ENCODE measurements around the gene CDK15. TPM values are rescaled to one million over a fixed set of nuclear protein-coding genes. Genes with fewer than 3 reads are reported as not detected.
"Not testable (repeated sequence)": the region's sequence is repeated elsewhere in the genome, so short reads cannot be mapped to it uniquely, and the experiment has no call there.

Gene CDK15
- polyA plus RNA-seq (2013, experiment 1 of 4), result 0.11 TPM
- polyA plus RNA-seq (2013, experiment 2 of 4), result 0.25 TPM
- polyA plus RNA-seq (2013, experiment 3 of 4), result 0.32 TPM
- polyA plus RNA-seq (2013, experiment 4 of 4), result 0.08 TPM

GRCh38 chr2:201806442-201807170 is at the start of gene CDK15:
Gene CDK15 (plus strand): TSS chr2:201806537. CDS start chr2:201806665, 128 bp downstream.
- Histone ChIP-seq H3K36me3 (ENCODE audit: control insufficient read depth, insufficient read depth, low read length) (no peaks in the 10 kb centered on the region), H3K4me3 (ENCODE audit: insufficient read depth, low read depth, low read length) (no peak within 1 kb of the TSS), H3K4me1 (ENCODE audit: control insufficient read depth, insufficient read depth, low read length) (peaks cover 12% of the 10 kb centered on the region), H3K27me3 (ENCODE audit: control insufficient read depth, insufficient read depth, low read length, poor library complexity, severe bottlenecking) (peaks cover 3% of the 10 kb centered on the region), H3K27ac (ENCODE audit: insufficient read depth, low read depth, low read length, poor library complexity, severe bottlenecking) (no peak within 1 kb of the TSS), H3K9me3 (ENCODE audit: control insufficient read depth, low read length) (no peaks in the 10 kb centered on the region)
- WGBS, 2 experiments, result 81 to 82% methylated on average over 8 to 10 of the region's 10 CpGs

DNA sequence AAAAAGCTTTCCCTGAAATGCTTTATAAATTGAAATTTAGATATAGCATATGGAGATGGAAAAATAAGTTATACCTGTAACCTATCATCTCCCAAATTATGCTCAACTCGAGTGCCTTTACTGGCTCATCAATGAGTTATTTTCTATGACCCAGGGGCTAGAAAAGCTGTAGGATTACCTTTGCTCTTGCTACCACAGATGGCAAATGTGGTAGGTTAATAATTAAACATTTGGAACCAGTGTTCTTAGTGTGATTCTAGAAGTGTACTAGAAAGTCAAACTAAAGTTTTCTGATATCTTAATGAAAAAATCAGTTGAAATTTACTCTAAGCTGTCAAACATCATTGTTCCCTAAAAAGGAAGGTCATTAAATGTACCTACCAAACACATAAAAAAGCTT is 48.1 kb upstream of the CDK15 start:
- WGBS, 2 experiments, result 0% methylated on average over 1 of the region's 1 CpG
- no peaks in the 10 kb centered on the region for H3K9me3 ChIP-seq (ENCODE audit: control insufficient read depth, low read length)
- H3K27me3 ChIP-seq (ENCODE audit: control insufficient read depth, insufficient read depth, low read length, poor library complexity, severe bottlenecking), result no peaks in the 10 kb centered on the region
- no peak overlapping the region for H3K27ac ChIP-seq (ENCODE audit: insufficient read depth, low read depth, low read length, poor library complexity, severe bottlenecking)
- H3K4me3 ChIP-seq (ENCODE audit: insufficient read depth, low read depth, low read length), result no peak overlapping the region
- peaks cover 12% of the 10 kb centered on the region for H3K36me3 ChIP-seq (ENCODE audit: control insufficient read depth, insufficient read depth, low read length)
- H3K4me1 ChIP-seq (ENCODE audit: control insufficient read depth, insufficient read depth, low read length), result no peaks in the 10 kb centered on the region

GRCh38 chr2:201758873-201759272 is 47.5 kb upstream of the CDK15 start:
- Histone ChIP-seq H3K27ac (ENCODE audit: insufficient read depth, low read depth, low read length, poor library complexity, severe bottlenecking) (no peak overlapping the region), H3K9me3 (ENCODE audit: control insufficient read depth, low read length) (no peaks in the 10 kb centered on the region), H3K4me1 (ENCODE audit: control insufficient read depth, insufficient read depth, low read length) (no peaks in the 10 kb centered on the region), H3K36me3 (ENCODE audit: control insufficient read depth, insufficient read depth, low read length) (peaks cover 12% of the 10 kb centered on the region), H3K4me3 (ENCODE audit: insufficient read depth, low read depth, low read length) (no peak overlapping the region), H3K27me3 (ENCODE audit: control insufficient read depth, insufficient read depth, low read length, poor library complexity, severe bottlenecking) (no peaks in the 10 kb centered on the region)
- WGBS, 2 experiments, result 96 to 100% methylated on average over 3 of the region's 3 CpGs

- Histone ChIP-seq H3K4me3 (ENCODE audit: insufficient read depth, low read depth, low read length) (no peak overlapping the region), H3K27ac (ENCODE audit: insufficient read depth, low read depth, low read length, poor library complexity, severe bottlenecking) (no peak overlapping the region), H3K36me3 (ENCODE audit: control insufficient read depth, insufficient read depth, low read length) (peaks cover 12% of the 10 kb centered on the region), H3K9me3 (ENCODE audit: control insufficient read depth, low read length) (no peaks in the 10 kb centered on the region), H3K27me3 (ENCODE audit: control insufficient read depth, insufficient read depth, low read length, poor library complexity, severe bottlenecking) (no peaks in the 10 kb centered on the region), H3K4me1 (ENCODE audit: control insufficient read depth, insufficient read depth, low read length) (no peaks in the 10 kb centered on the region)
- WGBS, 2 experiments, result 100% methylated on average over 1 of the region's 1 CpG
Observed at GRCh38 chr2:201759567-201759966, 46.8 kb upstream of the CDK15 start.

- no peaks in the 10 kb centered on the region for H3K27me3 ChIP-seq (ENCODE audit: control insufficient read depth, insufficient read depth, low read length, poor library complexity, severe bottlenecking)
- no peak overlapping the region for H3K4me3 ChIP-seq (ENCODE audit: insufficient read depth, low read depth, low read length)
- H3K27ac ChIP-seq (ENCODE audit: insufficient read depth, low read depth, low read length, poor library complexity, severe bottlenecking), result no peak overlapping the region
- H3K4me1 ChIP-seq (ENCODE audit: control insufficient read depth, insufficient read depth, low read length), result no peaks in the 10 kb centered on the region
- WGBS, 2 experiments, result 93 to 96% methylated on average over 4 of the region's 4 CpGs
- peaks cover 16% of the 10 kb centered on the region for H3K36me3 ChIP-seq (ENCODE audit: control insufficient read depth, insufficient read depth, low read length)
- H3K9me3 ChIP-seq (ENCODE audit: control insufficient read depth, low read length), result no peaks in the 10 kb centered on the region
Observed at GRCh38 chr2:201761101-201761500, 45.2 kb upstream of the CDK15 start.

DNA sequence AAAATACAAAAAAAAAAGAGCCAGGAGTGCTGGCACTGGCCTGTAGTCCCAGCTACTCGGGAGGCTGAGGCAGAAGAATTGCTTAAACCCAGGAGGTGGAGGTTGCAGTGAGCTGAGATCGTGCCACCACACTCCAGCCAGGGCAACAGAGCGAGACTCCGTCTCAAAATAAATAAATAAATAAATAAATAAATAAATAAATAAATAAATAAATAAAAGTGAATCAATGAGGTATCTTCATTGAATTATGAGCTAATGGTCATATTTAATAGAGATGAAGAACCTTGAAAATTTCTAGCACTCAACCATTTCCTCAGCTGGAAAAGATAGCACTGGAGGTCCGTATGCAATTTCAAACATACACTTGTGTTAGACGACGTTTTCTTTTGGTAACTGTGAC is 41.9 kb upstream of the CDK15 start:
- peaks cover 24% of the 10 kb centered on the region for H3K36me3 ChIP-seq (ENCODE audit: control insufficient read depth, insufficient read depth, low read length)
- WGBS, 2 experiments, result 96 to 98% methylated on average over 4 to 5 of the region's 7 CpGs
- H3K9me3 ChIP-seq (ENCODE audit: control insufficient read depth, low read length); H3K4me1 ChIP-seq (ENCODE audit: control insufficient read depth, insufficient read depth, low read length); H3K4me3 ChIP-seq (ENCODE audit: insufficient read depth, low read depth, low read length); H3K27me3 ChIP-seq (ENCODE audit: control insufficient read depth, insufficient read depth, low read length, poor library complexity, severe bottlenecking); H3K27ac ChIP-seq (ENCODE audit: insufficient read depth, low read depth, low read length, poor library complexity, severe bottlenecking): not testable (repeated sequence)

DNA sequence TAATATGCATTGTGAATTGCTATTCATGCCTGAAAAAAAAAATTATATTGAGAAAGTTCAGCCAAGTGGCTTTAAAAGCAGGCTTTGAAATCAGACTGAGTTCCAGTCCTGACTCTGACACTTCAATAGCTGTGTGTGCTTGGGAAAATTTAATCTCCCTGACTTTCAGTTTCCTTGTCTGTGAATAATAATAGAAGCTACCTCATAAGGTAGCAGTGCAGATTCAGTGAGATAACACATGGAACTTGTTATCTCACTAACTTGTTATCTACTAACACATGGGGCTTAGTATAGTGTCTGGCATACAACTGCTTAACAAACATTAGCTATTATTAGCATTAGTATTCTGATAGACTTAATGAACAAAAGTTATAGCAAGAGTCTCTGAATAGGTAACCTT is 40.5 kb upstream of the CDK15 start:
- no peak overlapping the region for H3K27ac ChIP-seq (ENCODE audit: insufficient read depth, low read depth, low read length, poor library complexity, severe bottlenecking)
- H3K4me3 ChIP-seq (ENCODE audit: insufficient read depth, low read depth, low read length), result no peak overlapping the region
- H3K36me3 ChIP-seq (ENCODE audit: control insufficient read depth, insufficient read depth, low read length), result peaks cover 19% of the 10 kb centered on the region
- no peaks in the 10 kb centered on the region for H3K27me3 ChIP-seq (ENCODE audit: control insufficient read depth, insufficient read depth, low read length, poor library complexity, severe bottlenecking)
- H3K4me1 ChIP-seq (ENCODE audit: control insufficient read depth, insufficient read depth, low read length), result no peaks in the 10 kb centered on the region
- H3K9me3 ChIP-seq (ENCODE audit: control insufficient read depth, low read length), result no peaks in the 10 kb centered on the region

DNA sequence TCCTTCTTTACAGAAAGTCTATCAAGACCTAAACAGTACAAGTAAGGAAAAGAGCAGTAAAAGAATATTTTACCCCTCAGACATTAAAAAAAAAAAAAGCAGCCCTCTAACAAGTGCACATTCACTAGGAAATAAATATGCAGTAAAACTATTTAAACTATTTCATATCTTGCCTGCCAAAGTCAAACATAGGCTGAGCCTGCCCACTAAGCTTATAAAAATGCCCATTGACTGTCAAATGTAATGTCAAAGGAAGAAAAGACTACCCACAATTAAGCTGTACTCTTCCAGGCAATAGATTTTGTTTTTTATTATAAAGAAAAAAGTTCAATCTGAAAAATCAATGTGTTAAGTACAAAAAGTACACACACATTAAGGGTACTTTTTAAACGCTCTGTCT is 37.4 kb upstream of the CDK15 start:
- no peaks in the 10 kb centered on the region for H3K4me1 ChIP-seq (ENCODE audit: control insufficient read depth, insufficient read depth, low read length)
- H3K27me3 ChIP-seq (ENCODE audit: control insufficient read depth, insufficient read depth, low read length, poor library complexity, severe bottlenecking), result no peaks in the 10 kb centered on the region
- no peak overlapping the region for H3K4me3 ChIP-seq (ENCODE audit: insufficient read depth, low read depth, low read length)
- no peaks in the 10 kb centered on the region for H3K9me3 ChIP-seq (ENCODE audit: control insufficient read depth, low read length)
- no peak overlapping the region for H3K27ac ChIP-seq (ENCODE audit: insufficient read depth, low read depth, low read length, poor library complexity, severe bottlenecking)
- no CpG with 5 or more reads among the region's 1 CpG for WGBS, 2 experiments
- H3K36me3 ChIP-seq (ENCODE audit: control insufficient read depth, insufficient read depth, low read length), result peaks cover 12% of the 10 kb centered on the region

DNA sequence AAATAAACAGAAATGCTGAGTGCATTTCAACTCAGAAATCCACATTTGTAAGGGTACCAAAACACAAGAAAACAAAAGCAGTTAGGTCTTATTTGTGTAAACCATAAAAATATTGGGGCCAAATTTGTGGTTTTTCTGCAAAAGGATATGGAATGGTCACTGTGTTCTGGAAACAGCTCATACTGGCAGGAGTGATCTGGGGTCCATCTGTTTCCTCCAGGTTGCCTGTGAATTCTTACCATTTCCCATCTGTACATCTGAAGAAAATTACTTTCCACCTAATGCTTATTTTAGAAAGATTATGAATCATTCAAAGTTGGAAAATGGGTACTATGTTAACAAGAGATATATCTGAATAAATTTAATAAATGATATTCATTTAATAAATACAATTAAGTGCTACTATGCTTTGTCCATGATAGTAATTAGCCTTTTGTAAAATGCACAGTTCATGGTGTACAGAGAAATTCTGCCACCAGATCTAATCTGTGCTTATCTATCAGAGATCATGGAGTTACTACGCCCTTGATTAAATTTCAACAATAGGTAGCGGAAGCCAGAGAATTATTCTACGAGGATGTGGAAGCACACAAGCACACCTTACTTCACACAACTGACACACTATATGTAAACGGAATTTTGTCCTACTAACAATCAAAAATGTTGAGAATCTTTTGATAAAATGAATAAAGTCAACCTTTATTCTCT is 36.5 kb upstream of the CDK15 start:
- Histone ChIP-seq H3K4me1 (ENCODE audit: control insufficient read depth, insufficient read depth, low read length) (no peaks in the 10 kb centered on the region), H3K4me3 (ENCODE audit: insufficient read depth, low read depth, low read length) (no peak overlapping the region), H3K27me3 (ENCODE audit: control insufficient read depth, insufficient read depth, low read length, poor library complexity, severe bottlenecking) (no peaks in the 10 kb centered on the region), H3K9me3 (ENCODE audit: control insufficient read depth, low read length) (no peaks in the 10 kb centered on the region), H3K36me3 (ENCODE audit: control insufficient read depth, insufficient read depth, low read length) (peaks cover 12% of the 10 kb centered on the region), H3K27ac (ENCODE audit: insufficient read depth, low read depth, low read length, poor library complexity, severe bottlenecking) (no peak overlapping the region)
- WGBS, 2 experiments, result 91 to 98% methylated on average over 4 of the region's 4 CpGs

GRCh38 chr2:201773990-201774389 is 32.3 kb upstream of the CDK15 start:
- H3K27me3 ChIP-seq (ENCODE audit: control insufficient read depth, insufficient read depth, low read length, poor library complexity, severe bottlenecking), result no peaks in the 10 kb centered on the region
- 76 to 84% methylated on average over 1 of the region's 1 CpG for WGBS, 2 experiments
- no peaks in the 10 kb centered on the region for H3K36me3 ChIP-seq (ENCODE audit: control insufficient read depth, insufficient read depth, low read length)
- peaks cover 7% of the 10 kb centered on the region for H3K4me1 ChIP-seq (ENCODE audit: control insufficient read depth, insufficient read depth, low read length)
- H3K4me3 ChIP-seq (ENCODE audit: insufficient read depth, low read depth, low read length), result no peak overlapping the region
- H3K27ac ChIP-seq (ENCODE audit: insufficient read depth, low read depth, low read length, poor library complexity, severe bottlenecking), result no peak overlapping the region
- H3K9me3 ChIP-seq (ENCODE audit: control insufficient read depth, low read length), result no peaks in the 10 kb centered on the region

All from ectodermal cell (in vitro differentiated cells).